IPS-18c (cell line): ENCODE data around the gene NFAM1.

ENCODE experiments used
- H3K4me3 ChIP-seq: 2 replicates; pipeline ENCODE4 v1.7.0; 2013; ENCODE audit warnings: low read depth, mild to moderate bottlenecking, low read length, moderate library complexity; ENCODE audit not compliant: insufficient read depth
- H3K9me3 ChIP-seq: one replicate; pipeline ENCODE4 v1.6.1; 2013; ENCODE audit warnings: mild to moderate bottlenecking, low read length, moderate library complexity; ENCODE audit not compliant: control insufficient read depth, insufficient read depth

Gene NFAM1

GRCh38 chr22:42427167-42427566 is 5.0 kb downstream of the NFAM1 start:
- Histone ChIP-seq H3K4me3 (no peak overlapping the region), H3K9me3 (no peaks in the 10 kb centered on the region)

- Histone ChIP-seq H3K4me3 (no peak overlapping the region), H3K9me3 (no peaks in the 10 kb centered on the region)
These were observed 6.2 kb downstream of the NFAM1 start for GRCh38 chr22:42425989-42426355.

- H3K9me3 ChIP-seq, result no peaks in the 10 kb centered on the region
These were observed 6.7 kb downstream of the NFAM1 start for GRCh38 chr22:42425337-42425988.

GRCh38 chr22:42419243-42419881 is 12.8 kb downstream of the NFAM1 start:
- H3K4me3 ChIP-seq, result no peak overlapping the region
- no peaks in the 10 kb centered on the region for H3K9me3 ChIP-seq

More at GRCh38 chr22:42425337-42425988, 6.7 kb downstream of the NFAM1 start:
- H3K4me3 ChIP-seq, result no peak overlapping the region

- Histone ChIP-seq H3K9me3 (no peaks in the 10 kb centered on the region), H3K4me3 (no peak overlapping the region)
These were observed 13.4 kb downstream of the NFAM1 start for GRCh38 chr22:42418811-42419242.

GRCh38 chr22:42417645-42418305 is 14.4 kb downstream of the NFAM1 start:
- Histone ChIP-seq H3K4me3 (no peak overlapping the region), H3K9me3 (no peaks in the 10 kb centered on the region)

GRCh38 chr22:42416671-42417230 is 15.5 kb downstream of the NFAM1 start:
- Histone ChIP-seq H3K9me3 (no peaks in the 10 kb centered on the region), H3K4me3 (no peak overlapping the region)

GRCh38 chr22:42414565-42415303 is 17.5 kb downstream of the NFAM1 start:
- H3K9me3 ChIP-seq, result no peaks in the 10 kb centered on the region

GRCh38 chr22:42414021-42414420 is 18.2 kb downstream of the NFAM1 start:
- Histone ChIP-seq H3K4me3 (no peak overlapping the region), H3K9me3 (no peaks in the 10 kb centered on the region)

More at GRCh38 chr22:42414565-42415303, 17.5 kb downstream of the NFAM1 start:
- no peak overlapping the region for H3K4me3 ChIP-seq

GRCh38 chr22:42412744-42413333 is 19.4 kb downstream of the NFAM1 start:
- Histone ChIP-seq H3K9me3 (no peaks in the 10 kb centered on the region), H3K4me3 (no peak overlapping the region; the same call in 1 of the 2 replicates)

- Histone ChIP-seq H3K9me3 (no peaks in the 10 kb centered on the region), H3K4me3 (no peak overlapping the region)
These were observed 21.5 kb downstream of the NFAM1 start for GRCh38 chr22:42410708-42411107.

- H3K9me3 ChIP-seq, result no peaks in the 10 kb centered on the region
- H3K4me3 ChIP-seq, result no peak overlapping the region
These were observed 23.2 kb downstream of the NFAM1 start for GRCh38 chr22:42408810-42409529.

GRCh38 chr22:42408276-42408675 is 23.9 kb downstream of the NFAM1 start:
- H3K4me3 ChIP-seq, result no peak overlapping the region
- no peaks in the 10 kb centered on the region for H3K9me3 ChIP-seq

- Histone ChIP-seq H3K9me3 (no peaks in the 10 kb centered on the region), H3K4me3 (no peak overlapping the region)
These were observed 27.9 kb downstream of the NFAM1 start for GRCh38 chr22:42404266-42404665.

- H3K9me3 ChIP-seq, result no peaks in the 10 kb centered on the region
- no peak overlapping the region for H3K4me3 ChIP-seq
These were observed 30.5 kb downstream of the NFAM1 start for GRCh38 chr22:42401535-42402334.
